Measurements from ENCODE around the gene ATAD5.

DNA sequence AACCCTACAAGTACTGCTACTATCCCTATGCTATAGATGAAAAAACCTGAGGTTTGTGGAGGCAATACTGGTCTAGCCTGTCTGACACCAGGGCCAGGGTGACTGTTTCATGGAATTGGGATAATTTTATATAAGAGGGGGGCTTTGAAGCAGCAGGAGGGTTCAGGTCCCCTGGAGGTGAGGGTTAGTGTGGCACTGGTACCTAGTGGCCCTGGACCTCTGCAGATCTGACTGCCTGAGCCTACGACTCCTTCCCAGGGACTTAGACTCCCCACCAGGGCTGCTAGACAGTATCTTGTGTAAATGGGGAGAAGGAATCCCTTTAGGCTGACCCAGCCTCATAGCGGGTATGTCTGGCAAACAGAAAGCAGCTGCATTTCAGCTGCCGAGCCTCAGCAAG is 96.8 kb downstream of the ATAD5 start:
- TF ChIP-seq, protein P1, sequence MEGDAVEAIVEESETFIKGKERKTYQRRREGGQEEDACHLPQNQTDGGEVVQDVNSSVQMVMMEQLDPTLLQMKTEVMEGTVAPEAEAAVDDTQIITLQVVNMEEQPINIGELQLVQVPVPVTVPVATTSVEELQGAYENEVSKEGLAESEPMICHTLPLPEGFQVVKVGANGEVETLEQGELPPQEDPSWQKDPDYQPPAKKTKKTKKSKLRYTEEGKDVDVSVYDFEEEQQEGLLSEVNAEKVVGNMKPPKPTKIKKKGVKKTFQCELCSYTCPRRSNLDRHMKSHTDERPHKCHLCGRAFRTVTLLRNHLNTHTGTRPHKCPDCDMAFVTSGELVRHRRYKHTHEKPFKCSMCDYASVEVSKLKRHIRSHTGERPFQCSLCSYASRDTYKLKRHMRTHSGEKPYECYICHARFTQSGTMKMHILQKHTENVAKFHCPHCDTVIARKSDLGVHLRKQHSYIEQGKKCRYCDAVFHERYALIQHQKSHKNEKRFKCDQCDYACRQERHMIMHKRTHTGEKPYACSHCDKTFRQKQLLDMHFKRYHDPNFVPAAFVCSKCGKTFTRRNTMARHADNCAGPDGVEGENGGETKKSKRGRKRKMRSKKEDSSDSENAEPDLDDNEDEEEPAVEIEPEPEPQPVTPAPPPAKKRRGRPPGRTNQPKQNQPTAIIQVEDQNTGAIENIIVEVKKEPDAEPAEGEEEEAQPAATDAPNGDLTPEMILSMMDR (IDR thresholded peaks at IDR 0.05) = no peak
- no peak for TF ChIP-seq POLR2A (IDR thresholded peaks at IDR 0.05)
